Thyroid gland (tissue), 4 donors: ENCODE data around the gene CSPG4. TPM values are rescaled to one million over a fixed set of nuclear protein-coding genes. Genes with fewer than 3 reads are reported as not detected.

Experiments used
- DNase-seq, 2 donors: peaks; one replicate each; pipeline ENCODE4 v3.0.0-alpha.2; 2019
- H3K27ac ChIP-seq, 3 donors: fragments of 200-600 bp; sonication (generic); 1 replicate in 2 of 3; 2 replicates in 1 of 3; pipeline ENCODE4 v1.5.1; 2016 to 2019; ENCODE audit warnings: mild to moderate bottlenecking in 1 of 3, moderate library complexity in 1 of 3
- H3K27me3 ChIP-seq: fragments of 200-600 bp; sonication (generic); one replicate; pipeline ENCODE4 v1.5.1; 2019
- H3K36me3 ChIP-seq, 2 donors: fragments of 200-600 bp; sonication (generic); one replicate each; pipeline ENCODE4 v1.5.1; 2016 to 2019
- H3K4me1 ChIP-seq, 2 donors: fragments of 200-600 bp; sonication (generic); one replicate each; pipeline ENCODE4 v1.5.1; 2017 to 2019
- H3K4me3 ChIP-seq, 3 donors: fragments of 200-600 bp; sonication (generic); replicated peaks in 1 of 3; 1 replicate in 2 of 3; 2 replicates in 1 of 3; pipeline ENCODE4 v1.5.1; 2016; ENCODE audit warnings: mild to moderate bottlenecking in 1 of 3
- H3K9me3 ChIP-seq: fragments of 200-600 bp; sonication (generic); one replicate; pipeline ENCODE4 v1.5.1; 2017
- CTCF ChIP-seq, 6 experiments: fragments of 200-600 bp in 3 of 6; fragments of 450-650 bp in 3 of 6; sonication (generic) in 3 of 6; IDR thresholded peaks; one replicate each; pipeline ENCODE4 v1.5.1; 2016 to 2019; ENCODE audit warnings: antibody characterized with exemption in 6 of 6, mild to moderate bottlenecking in 2 of 6, inconsistent platforms in 1 of 6, moderate library complexity in 1 of 6
- POLR2A ChIP-seq, 2 donors: fragments of 450-650 bp; IDR thresholded peaks; one replicate each; pipeline ENCODE4 v1.6.1; 2017; ENCODE audit warnings: antibody characterized with exemption in 2 of 2, mild to moderate bottlenecking in 2 of 2, moderate library complexity in 1 of 2
- WGBS, 2 donors: methylation state at CpG; one replicate each; pipeline ENCODE4 v1.1.5; 2017; 5-methylcytosine and 5-hydroxymethylcytosine counted together
- intact Hi-C: fragments of 100-400 bp; cut with DNase I; formaldehyde crosslinking; loops from one replicate; pipeline ENCODE4 v1.15.1; 2023
- total RNA-seq, 4 donors: library from RNA; depleted of rRNA; stranded (reverse); fragments of >200 nt; gene quantifications; one replicate each; pipeline ENCODE4 v1.2.3, GENCODE V29; 2016

The CSPG4 gene
- total RNA-seq, 4 donors from 2014 or later = 2.4 to 10.5 (median 3.2) TPM

- H3K9me3 ChIP-seq = no peaks in the 10 kb centered on the region
- intact Hi-C loops = no loop called here
- no peak for DNase-seq
- peaks cover 13 to 37% of the 10 kb centered on the region in 2 donors for H3K4me1 ChIP-seq
- no peaks in the 10 kb centered on the region for H3K27me3 ChIP-seq
- no peak overlapping the region for H3K4me3 ChIP-seq
- peaks cover 0 to under 1% of the 10 kb centered on the region in 2 donors for H3K36me3 ChIP-seq
- TF ChIP-seq CTCF (IDR thresholded peaks at IDR 0.05) (no peak), POLR2A (IDR thresholded peaks at IDR 0.05) (no peak)
- no peak overlapping the region for H3K27ac ChIP-seq
- 76 to 78% methylated on average over 2 of the region's 2 CpGs for WGBS, 2 donors
These were observed 68.3 kb downstream of the CSPG4 start for GRCh38 chr15:75644376-75644775.

- WGBS, 2 donors = 48 to 50% methylated on average over 5 of the region's 5 CpGs
- H3K36me3 ChIP-seq = no peaks in the 10 kb centered on the region
- H3K27me3 ChIP-seq = no peaks in the 10 kb centered on the region
- intact Hi-C loops = no loop called here
- H3K9me3 ChIP-seq = no peaks in the 10 kb centered on the region
- no peak for TF ChIP-seq CTCF (IDR thresholded peaks at IDR 0.05)
- TF ChIP-seq POLR2A (IDR thresholded peaks at IDR 0.05) = no peak
- no peak overlapping the region for H3K27ac ChIP-seq
- peaks cover 25 to 46% of the 10 kb centered on the region in 2 donors for H3K4me1 ChIP-seq
- H3K4me3 ChIP-seq = no peak overlapping the region
- DNase-seq = peak in 1 of 2 donors; percentile 40
These were observed 71.0 kb downstream of the CSPG4 start for GRCh38 chr15:75641603-75642002.

GRCh38 chr15:75641179-75641503, 71.5 kb downstream of the CSPG4 start:
- Histone ChIP-seq H3K27ac (no peak overlapping the region), H3K4me3 (no peak overlapping the region), H3K36me3 (no peaks in the 10 kb centered on the region), H3K4me1 (peaks cover 21 to 41% of the 10 kb centered on the region in 2 donors), H3K9me3 (no peaks in the 10 kb centered on the region), H3K27me3 (no peaks in the 10 kb centered on the region)
- no peak for DNase-seq
- TF ChIP-seq POLR2A (IDR thresholded peaks at IDR 0.05) = no peak
- TF ChIP-seq CTCF (IDR thresholded peaks at IDR 0.05) = no peak
- WGBS, 2 donors = 74 to 75% methylated on average over 4 of the region's 4 CpGs
- intact Hi-C loops = no loop called here

- intact Hi-C loops = no loop called here
- peak in 1 of 2 donors; percentile 39 for DNase-seq
These were observed 72.0 kb downstream of the CSPG4 start for GRCh38 chr15:75640483-75641178.

More at GRCh38 chr15:75640483-75641178, 72.0 kb downstream of the CSPG4 start:
- TF ChIP-seq POLR2A (IDR thresholded peaks at IDR 0.05) = no peak
- TF ChIP-seq CTCF (IDR thresholded peaks at IDR 0.05) = peak in 3 of 6 experiments; percentile 15 to 42 (median 40)
- Histone ChIP-seq H3K4me1 (peaks cover 19 to 36% of the 10 kb centered on the region in 2 donors), H3K9me3 (no peaks in the 10 kb centered on the region), H3K27ac (peak overlapping the region; percentile 64 to 94 (median 93)), H3K4me3 (peak overlapping the region; percentile 28 to 71 (median 37)), H3K27me3 (no peaks in the 10 kb centered on the region), H3K36me3 (no peaks in the 10 kb centered on the region)
- WGBS, 2 donors = 9 to 11% methylated on average over 15 to 17 of the region's 17 CpGs
